CD4-positive, alpha-beta T cell (primary cell): ENCODE results near the gene OR10H1. TPM values are rescaled to one million over a fixed set of nuclear protein-coding genes. Genes with fewer than 3 reads are reported as not detected.

Source experiments
- ATAC-seq: fragments of 200-7000 bp; cut with Tn5 transposase; one replicate; pipeline ENCODE4 v1.10.0; 2022; ENCODE audit warnings: mild to moderate bottlenecking; ENCODE audit not compliant: poor library complexity
- CTCF ChIA-PET: fragments of 350-600 bp; sonication (Branson Sonifier 250); formaldehyde crosslinking; loops from one replicate; lab custom pipeline; 2021; ENCODE audit warnings: antibody characterized with exemption, inconsistent platforms; lab: Charles Lee
- POLR2A ChIA-PET: fragments of 350-600 bp; sonication (Branson Sonifier 250); formaldehyde crosslinking; loops from one replicate; lab custom pipeline; 2021; ENCODE audit warnings: antibody characterized with exemption, inconsistent platforms; lab: Charles Lee
- DNase-seq, 14 experiments: peaks; one replicate each; pipeline ENCODE4 v3.0.0-alpha.2; 2013 to 2020; ENCODE audit warnings: mixed read lengths in 2 of 14
- H3K27ac ChIP-seq, 2 donors: one replicate each; pipeline versions ENCODE4 v1.5.1 to v1.7.0; 2013; ENCODE audit warnings: low read length in 2 of 2, low read depth in 1 of 2, mild to moderate bottlenecking in 1 of 2
- H3K27me3 ChIP-seq, 2 experiments: 1 replicate in 1 of 2; 2 replicates in 1 of 2; pipeline versions ENCODE4 v1.6.1 to v1.7.0; 2013; ENCODE audit warnings: low read length in 2 of 2, control low read depth in 1 of 2, mild to moderate bottlenecking in 1 of 2, moderate library complexity in 1 of 2; ENCODE audit not compliant: insufficient read depth in 2 of 2, control insufficient read depth in 1 of 2
- H3K36me3 ChIP-seq: one replicate; pipeline ENCODE4 v1.6.1; 2013; ENCODE audit warnings: low read length, control low read depth; ENCODE audit not compliant: insufficient read depth
- H3K4me1 ChIP-seq: one replicate; pipeline ENCODE4 v1.6.1; 2013; ENCODE audit warnings: low read length, control low read depth; ENCODE audit not compliant: insufficient read depth
- H3K4me3 ChIP-seq: one replicate; pipeline ENCODE4 v1.5.1; 2013; ENCODE audit warnings: mild to moderate bottlenecking, low read length, moderate library complexity
- H3K9me3 ChIP-seq, 2 experiments: 1 replicate in 1 of 2; 2 replicates in 1 of 2; pipeline versions ENCODE4 v1.6.1 to v1.7.0; 2013; ENCODE audit warnings: low read length in 2 of 2, mild to moderate bottlenecking in 2 of 2, control low read depth in 1 of 2, moderate library complexity in 1 of 2; ENCODE audit not compliant: control insufficient read depth in 1 of 2, insufficient read depth in 1 of 2
- H3K27ac Mint-ChIP-seq: one replicate; pipeline ENCODE4 v1.8.0; 2020; ENCODE audit warnings: mixed read lengths
- H3K27me3 Mint-ChIP-seq: one replicate; pipeline ENCODE4 v1.8.0; 2021; ENCODE audit warnings: mixed read lengths
- H3K36me3 Mint-ChIP-seq: one replicate; pipeline ENCODE4 v1.8.0; 2021; ENCODE audit warnings: low read depth, mixed read lengths
- H3K4me1 Mint-ChIP-seq: one replicate; pipeline ENCODE4 v1.8.0; 2021; ENCODE audit warnings: low read depth, mixed read lengths
- H3K4me3 Mint-ChIP-seq: one replicate; pipeline ENCODE4 v1.8.0; 2020; ENCODE audit warnings: mild to moderate bottlenecking, mixed read lengths
- H3K9me3 Mint-ChIP-seq: one replicate; pipeline ENCODE4 v1.8.0; 2020; ENCODE audit warnings: mixed read lengths
- intact Hi-C, 2 experiments: fragments of 100-400 bp; cut with DNase I in 1 of 2; cut with micrococcal nuclease in 1 of 2; formaldehyde crosslinking; loops; one replicate each; pipeline versions ENCODE4 v1.15.1 to v1.9.0; 2023 to 2025; cut with DNase I, micrococcal nuclease
- total RNA-seq, 174 experiments: library from RNA in 2 of 174; stranded (reverse) in 2 of 174; gene quantifications; one replicate each; pipeline ENCODE4 v1.2.3 and lab custom pipeline; 2021 to 2026
- TF ChIP-seq, protein P1 (sequence below): fragments of 200-600 bp; IDR thresholded peaks from one replicate; pipeline ENCODE4 v1.8.0; 2022; ENCODE audit warnings: antibody characterized with exemption, mild to moderate bottlenecking

The OR10H1 gene
- total RNA-seq, 2 experiments from 2014 or later: 0.08 TPM; not detected in 1

- Mint-ChIP-seq H3K27me3 (no peaks in the 10 kb centered on the region), H3K4me3 (no peak overlapping the region), H3K4me1 (no peaks in the 10 kb centered on the region), H3K27ac (no peak overlapping the region), H3K36me3 (no peaks in the 10 kb centered on the region), H3K9me3 (no peaks in the 10 kb centered on the region)
- TF ChIP-seq, protein P1, sequence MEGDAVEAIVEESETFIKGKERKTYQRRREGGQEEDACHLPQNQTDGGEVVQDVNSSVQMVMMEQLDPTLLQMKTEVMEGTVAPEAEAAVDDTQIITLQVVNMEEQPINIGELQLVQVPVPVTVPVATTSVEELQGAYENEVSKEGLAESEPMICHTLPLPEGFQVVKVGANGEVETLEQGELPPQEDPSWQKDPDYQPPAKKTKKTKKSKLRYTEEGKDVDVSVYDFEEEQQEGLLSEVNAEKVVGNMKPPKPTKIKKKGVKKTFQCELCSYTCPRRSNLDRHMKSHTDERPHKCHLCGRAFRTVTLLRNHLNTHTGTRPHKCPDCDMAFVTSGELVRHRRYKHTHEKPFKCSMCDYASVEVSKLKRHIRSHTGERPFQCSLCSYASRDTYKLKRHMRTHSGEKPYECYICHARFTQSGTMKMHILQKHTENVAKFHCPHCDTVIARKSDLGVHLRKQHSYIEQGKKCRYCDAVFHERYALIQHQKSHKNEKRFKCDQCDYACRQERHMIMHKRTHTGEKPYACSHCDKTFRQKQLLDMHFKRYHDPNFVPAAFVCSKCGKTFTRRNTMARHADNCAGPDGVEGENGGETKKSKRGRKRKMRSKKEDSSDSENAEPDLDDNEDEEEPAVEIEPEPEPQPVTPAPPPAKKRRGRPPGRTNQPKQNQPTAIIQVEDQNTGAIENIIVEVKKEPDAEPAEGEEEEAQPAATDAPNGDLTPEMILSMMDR: no peak
- H3K27me3 ChIP-seq: no peaks in the 10 kb centered on the region
- no peak overlapping the region for H3K4me3 ChIP-seq
- H3K27ac ChIP-seq: no peak overlapping the region
- no peaks in the 10 kb centered on the region for H3K4me1 ChIP-seq
- CTCF ChIA-PET: no interaction called here
- DNase-seq: no peak
- no peak for ATAC-seq
- intact Hi-C loops: no loop called here
- no peaks in the 10 kb centered on the region for H3K9me3 ChIP-seq
- H3K36me3 ChIP-seq: no peaks in the 10 kb centered on the region
- POLR2A ChIA-PET: interaction anchor here (1.2 kb wide), 1 partner anchor 26 kb away, joined by 4 read pairs; no protein-coding TSS in a partner anchor
Measured at GRCh38 chr19:15862444-15862843, 47.0 kb upstream of the OR10H1 start.

- Histone ChIP-seq H3K4me1 (no peaks in the 10 kb centered on the region), H3K36me3 (no peaks in the 10 kb centered on the region), H3K27ac (no peak overlapping the region), H3K9me3 (no peaks in the 10 kb centered on the region), H3K27me3 (no peaks in the 10 kb centered on the region), H3K4me3 (no peak overlapping the region)
- TF ChIP-seq, protein P1: no peak
- Mint-ChIP-seq H3K27ac (no peak overlapping the region), H3K4me3 (no peak overlapping the region), H3K36me3 (no peaks in the 10 kb centered on the region), H3K4me1 (no peaks in the 10 kb centered on the region), H3K9me3 (no peaks in the 10 kb centered on the region), H3K27me3 (no peaks in the 10 kb centered on the region)
- ChIA-PET CTCF (no interaction called here), POLR2A (no interaction called here)
- intact Hi-C loops: no loop called here
- no peak for DNase-seq
- no peak for ATAC-seq
Measured at GRCh38 chr19:15860522-15860921, 45.1 kb upstream of the OR10H1 start.

DNA sequence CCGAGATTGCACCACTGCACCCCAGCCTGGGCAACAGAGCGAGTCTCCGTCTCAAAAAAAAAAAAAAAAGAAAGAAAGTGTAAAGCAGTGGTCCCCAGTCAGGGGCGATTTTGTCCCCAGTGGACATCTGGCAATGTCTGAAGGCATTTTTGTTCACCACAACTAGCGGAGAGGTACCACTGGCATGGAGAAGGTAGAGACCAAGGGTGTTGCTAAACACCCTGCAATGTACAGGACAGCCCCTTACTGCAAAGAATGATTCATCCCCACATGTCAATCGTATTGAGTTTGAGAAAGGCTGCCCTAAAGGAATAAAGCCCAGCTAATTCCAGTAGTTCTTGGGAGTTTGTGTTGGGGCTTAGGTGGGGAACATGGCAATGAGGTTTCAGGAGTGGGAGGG, 43.7 kb upstream of the OR10H1 start:
- Histone ChIP-seq H3K36me3 (no peaks in the 10 kb centered on the region), H3K27ac (no peak overlapping the region), H3K4me1 (no peaks in the 10 kb centered on the region), H3K9me3 (no peaks in the 10 kb centered on the region), H3K4me3 (no peak overlapping the region), H3K27me3 (no peaks in the 10 kb centered on the region)
- TF ChIP-seq, protein P1: no peak
- Mint-ChIP-seq H3K27ac (no peak overlapping the region), H3K36me3 (no peaks in the 10 kb centered on the region), H3K9me3 (no peaks in the 10 kb centered on the region), H3K4me3 (no peak overlapping the region), H3K4me1 (no peaks in the 10 kb centered on the region), H3K27me3 (no peaks in the 10 kb centered on the region)
- ATAC-seq (no peak), DNase-seq (no peak)
- ChIA-PET POLR2A (no interaction called here), CTCF (interaction anchor here (1.0 to 1.7 kb wide), 2 partner anchors 10 to 24 kb away, joined by 3 read pairs; no protein-coding TSS in a partner anchor)
- intact Hi-C loops: no loop called here
